ENCODE measurements around the gene ARPC5. TPM values are rescaled to one million over a fixed set of nuclear protein-coding genes. Genes with fewer than 3 reads are reported as not detected.

The ARPC5 gene
- total RNA-seq, 1 donor from 2014 or later, result 163 TPM

DNA sequence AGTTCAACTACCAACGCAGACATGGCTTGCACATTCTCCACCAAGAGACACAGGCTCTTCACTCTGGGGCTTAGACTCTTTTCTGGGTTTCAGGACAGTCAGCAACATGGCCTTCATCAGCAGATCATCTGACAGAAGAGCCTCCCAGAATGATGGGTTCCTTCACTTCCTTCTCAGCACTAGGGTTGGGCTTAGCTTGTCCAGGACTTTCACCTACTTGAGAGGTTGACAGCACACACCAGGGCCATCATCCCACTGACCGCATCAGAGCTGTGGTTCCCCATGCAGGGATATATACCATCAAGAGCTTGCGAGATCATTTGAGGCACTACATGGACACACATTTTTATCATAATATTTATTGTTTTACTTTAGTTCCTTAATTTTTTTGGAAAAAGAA is 34.9 kb downstream of the ARPC5 start:
- Histone ChIP-seq H3K36me3 (ENCODE audit: control insufficient read depth, insufficient read depth, low read length) (no peaks in the 10 kb centered on the region), H3K4me3 (ENCODE audit: low read depth, low read length) (no peak overlapping the region), H3K27me3 (ENCODE audit: control insufficient read depth, insufficient read depth, low read length) (no peaks in the 10 kb centered on the region)
- no peak for DNase-seq (ENCODE audit: low read depth)
- TF ChIP-seq, protein P1, sequence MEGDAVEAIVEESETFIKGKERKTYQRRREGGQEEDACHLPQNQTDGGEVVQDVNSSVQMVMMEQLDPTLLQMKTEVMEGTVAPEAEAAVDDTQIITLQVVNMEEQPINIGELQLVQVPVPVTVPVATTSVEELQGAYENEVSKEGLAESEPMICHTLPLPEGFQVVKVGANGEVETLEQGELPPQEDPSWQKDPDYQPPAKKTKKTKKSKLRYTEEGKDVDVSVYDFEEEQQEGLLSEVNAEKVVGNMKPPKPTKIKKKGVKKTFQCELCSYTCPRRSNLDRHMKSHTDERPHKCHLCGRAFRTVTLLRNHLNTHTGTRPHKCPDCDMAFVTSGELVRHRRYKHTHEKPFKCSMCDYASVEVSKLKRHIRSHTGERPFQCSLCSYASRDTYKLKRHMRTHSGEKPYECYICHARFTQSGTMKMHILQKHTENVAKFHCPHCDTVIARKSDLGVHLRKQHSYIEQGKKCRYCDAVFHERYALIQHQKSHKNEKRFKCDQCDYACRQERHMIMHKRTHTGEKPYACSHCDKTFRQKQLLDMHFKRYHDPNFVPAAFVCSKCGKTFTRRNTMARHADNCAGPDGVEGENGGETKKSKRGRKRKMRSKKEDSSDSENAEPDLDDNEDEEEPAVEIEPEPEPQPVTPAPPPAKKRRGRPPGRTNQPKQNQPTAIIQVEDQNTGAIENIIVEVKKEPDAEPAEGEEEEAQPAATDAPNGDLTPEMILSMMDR (IDR thresholded peaks at IDR 0.05; ENCODE audit: insufficient read depth, low read length, poor library complexity, severe bottlenecking), result no peak

DNA sequence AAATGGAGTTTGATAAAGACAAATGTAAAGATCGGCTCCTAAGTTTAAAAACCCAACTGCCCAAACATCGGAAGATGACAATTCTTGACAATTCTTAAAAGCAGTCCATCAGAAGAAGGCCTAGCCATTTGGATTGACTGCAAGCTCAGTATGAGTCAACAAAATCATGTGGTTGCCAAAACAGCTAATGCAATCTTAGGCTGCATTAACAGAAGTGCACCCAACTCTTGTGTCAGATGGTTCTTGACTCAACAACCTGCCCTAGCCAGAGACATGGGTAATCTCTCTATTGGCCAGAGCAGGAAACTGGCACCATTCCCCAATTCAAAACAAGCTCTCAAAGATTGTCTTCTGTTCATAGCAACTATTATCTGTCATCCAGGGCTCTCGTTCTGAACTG is 35.4 kb downstream of the ARPC5 start:
- no peak for DNase-seq (ENCODE audit: low read depth)
- Histone ChIP-seq H3K4me3 (ENCODE audit: low read depth, low read length) (no peak overlapping the region), H3K27me3 (ENCODE audit: control insufficient read depth, insufficient read depth, low read length) (no peaks in the 10 kb centered on the region), H3K36me3 (ENCODE audit: control insufficient read depth, insufficient read depth, low read length) (no peaks in the 10 kb centered on the region)
- TF ChIP-seq, protein P1 (IDR thresholded peaks at IDR 0.05; ENCODE audit: insufficient read depth, low read length, poor library complexity, severe bottlenecking), result no peak

DNA sequence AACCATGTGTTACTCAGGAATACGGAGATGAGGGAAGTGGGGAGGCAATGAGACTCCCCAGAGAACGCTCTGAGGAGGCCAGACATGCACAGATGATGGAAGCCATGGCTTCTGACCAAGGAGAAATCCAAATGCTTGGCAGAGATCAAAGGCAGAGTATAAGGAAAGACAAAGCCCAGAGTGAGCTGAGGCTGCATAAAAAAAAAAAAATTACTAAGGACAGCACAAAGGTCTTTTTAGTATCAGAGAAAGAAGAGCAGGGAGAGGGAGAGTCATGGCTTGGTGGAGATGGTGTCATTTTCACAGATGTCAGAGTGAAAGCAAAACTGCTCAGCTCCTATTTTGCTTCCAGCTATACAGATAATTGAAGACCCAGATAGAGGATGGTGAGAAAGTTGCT is 37.2 kb downstream of the ARPC5 start:
- TF ChIP-seq, protein P1 (IDR thresholded peaks at IDR 0.05; ENCODE audit: insufficient read depth, low read length, poor library complexity, severe bottlenecking), result no peak
- Histone ChIP-seq H3K27me3 (ENCODE audit: control insufficient read depth, insufficient read depth, low read length) (no peaks in the 10 kb centered on the region), H3K4me3 (ENCODE audit: low read depth, low read length) (no peak overlapping the region), H3K36me3 (ENCODE audit: control insufficient read depth, insufficient read depth, low read length) (no peaks in the 10 kb centered on the region)
- DNase-seq (ENCODE audit: low read depth), result no peak

DNA sequence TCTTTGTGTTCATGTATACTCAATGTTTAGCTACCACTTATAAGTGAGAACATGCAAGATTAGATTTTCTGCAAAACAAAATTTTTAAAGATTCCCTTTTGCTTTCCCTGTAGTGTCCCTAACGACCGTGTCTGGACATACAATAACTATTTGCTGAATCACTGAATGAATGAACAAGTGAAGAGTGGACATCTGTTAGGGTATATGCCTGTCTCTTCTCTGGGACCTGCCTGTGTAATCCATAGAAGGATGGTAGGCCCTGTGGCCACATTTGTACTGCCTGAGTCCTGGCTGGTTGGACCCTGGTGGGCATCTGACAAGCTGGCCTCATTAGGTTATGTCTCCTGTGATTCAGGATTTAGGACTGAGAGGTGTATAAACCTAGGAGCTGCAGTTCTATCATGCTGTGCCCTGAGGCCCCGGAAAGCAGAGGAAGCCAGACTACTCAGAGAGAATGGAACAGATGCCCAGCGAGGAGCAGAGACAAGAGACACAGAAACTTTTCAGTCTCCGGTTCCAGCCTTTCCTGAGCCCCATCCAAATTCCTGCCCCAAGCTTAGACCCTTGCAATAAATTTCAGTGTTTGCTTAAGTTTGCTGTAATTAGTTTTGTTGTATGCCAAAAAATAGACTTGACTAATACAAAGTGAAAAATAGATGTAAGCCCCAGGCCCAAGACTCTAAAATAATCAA is 37.8 kb downstream of the ARPC5 start:
- H3K36me3 ChIP-seq (ENCODE audit: control insufficient read depth, insufficient read depth, low read length), result no peaks in the 10 kb centered on the region
- H3K4me3 ChIP-seq (ENCODE audit: low read depth, low read length), result no peak overlapping the region
- TF ChIP-seq, protein P1 (IDR thresholded peaks at IDR 0.05; ENCODE audit: insufficient read depth, low read length, poor library complexity, severe bottlenecking), result no peak
- H3K27me3 ChIP-seq (ENCODE audit: control insufficient read depth, insufficient read depth, low read length), result no peaks in the 10 kb centered on the region
- DNase-seq (ENCODE audit: low read depth), result no peak

DNA sequence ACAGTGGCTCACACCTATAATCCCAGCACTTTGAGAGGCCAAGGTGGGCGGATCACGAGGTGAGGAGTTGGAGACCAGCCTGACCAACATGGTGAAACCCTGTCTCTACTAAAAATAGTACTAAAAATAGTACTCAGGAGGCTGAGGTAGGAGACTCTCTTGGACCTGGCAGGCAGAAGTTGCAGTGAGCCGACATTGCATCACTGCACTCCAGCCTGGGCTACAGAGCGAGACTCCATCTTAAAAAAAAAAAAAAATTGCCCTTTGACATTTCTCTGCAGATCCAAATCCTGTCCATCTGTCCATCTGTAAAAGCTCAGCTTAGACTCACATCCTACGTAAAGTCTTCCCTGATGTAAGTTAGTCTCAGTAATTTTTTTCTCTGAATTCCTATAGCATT is 39.1 kb downstream of the ARPC5 start:
- Histone ChIP-seq H3K36me3 (ENCODE audit: control insufficient read depth, insufficient read depth, low read length) (no peaks in the 10 kb centered on the region), H3K4me3 (ENCODE audit: low read depth, low read length) (no peak overlapping the region), H3K27me3 (ENCODE audit: control insufficient read depth, insufficient read depth, low read length) (no peaks in the 10 kb centered on the region)
- DNase-seq (ENCODE audit: low read depth), result no peak
- TF ChIP-seq, protein P1 (IDR thresholded peaks at IDR 0.05; ENCODE audit: insufficient read depth, low read length, poor library complexity, severe bottlenecking), result no peak

DNA sequence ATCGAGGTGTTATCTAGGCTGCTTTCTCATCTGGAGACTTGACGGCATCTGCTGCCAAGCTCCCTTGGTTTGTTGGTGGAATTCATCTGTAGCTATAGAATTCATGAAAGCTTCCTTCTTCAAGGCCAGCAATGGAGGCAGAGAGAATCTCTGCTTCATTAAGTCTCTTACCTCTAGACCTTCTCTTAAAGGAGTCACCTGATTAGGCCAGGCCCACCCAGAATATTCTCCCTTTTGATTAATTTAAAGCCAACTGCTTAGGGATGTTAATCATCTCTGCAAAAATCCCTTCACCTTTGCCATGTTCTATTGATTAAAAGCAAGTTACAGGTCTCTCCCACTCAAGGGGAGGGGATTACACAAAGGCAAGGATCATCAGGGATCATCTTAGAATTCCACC is 40.0 kb downstream of the ARPC5 start:
- H3K4me3 ChIP-seq (ENCODE audit: low read depth, low read length), result no peak overlapping the region
- TF ChIP-seq, protein P1 (IDR thresholded peaks at IDR 0.05; ENCODE audit: insufficient read depth, low read length, poor library complexity, severe bottlenecking), result no peak
- H3K36me3 ChIP-seq (ENCODE audit: control insufficient read depth, insufficient read depth, low read length), result no peaks in the 10 kb centered on the region
- no peak for DNase-seq (ENCODE audit: low read depth)
- no peaks in the 10 kb centered on the region for H3K27me3 ChIP-seq (ENCODE audit: control insufficient read depth, insufficient read depth, low read length)

Measured in kidney epithelial cell (primary cell).